ENCODE measurements around the gene ASCL1. TPM values are rescaled to one million over a fixed set of nuclear protein-coding genes. Genes with fewer than 3 reads are reported as not detected.

The ASCL1 gene
- total RNA-seq, 4 donors from 2014 or later = not detected

DNA sequence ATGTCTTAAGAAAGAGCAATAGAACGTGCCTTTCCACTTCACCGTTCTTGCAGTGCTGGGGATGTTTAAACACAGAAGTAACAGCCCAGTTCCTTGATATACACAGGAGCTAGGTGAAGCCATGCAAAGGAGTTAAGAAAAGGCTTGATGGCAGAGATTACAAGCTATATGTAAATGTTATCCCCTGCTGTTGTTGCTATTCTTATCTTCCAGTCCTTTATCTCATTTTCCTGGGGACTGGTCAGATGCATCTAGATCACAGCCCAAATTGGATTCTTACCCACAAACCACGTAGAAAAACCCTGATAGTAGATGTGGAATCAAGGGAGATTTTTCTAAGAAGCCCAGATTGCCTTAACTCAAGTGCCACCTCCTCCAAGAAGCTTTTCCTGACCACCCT, 5.5 kb downstream of the ASCL1 start:
- 12% methylated on average over 3 of the region's 3 CpGs for WGBS
- DNase-seq (ENCODE audit: low spot score in 2 of 2) = no peak
- no peaks in the 10 kb centered on the region for H3K36me3 ChIP-seq
- peaks cover 90% of the 10 kb centered on the region for H3K27me3 ChIP-seq
- no peak overlapping the region for H3K27ac ChIP-seq
- TF ChIP-seq EP300 (IDR thresholded peaks at IDR 0.05) = no peak
- no peak for TF ChIP-seq POLR2AphosphoS5 (IDR thresholded peaks at IDR 0.05)
- no peak for TF ChIP-seq POLR2A (IDR thresholded peaks at IDR 0.05)
- TF ChIP-seq, protein P1, sequence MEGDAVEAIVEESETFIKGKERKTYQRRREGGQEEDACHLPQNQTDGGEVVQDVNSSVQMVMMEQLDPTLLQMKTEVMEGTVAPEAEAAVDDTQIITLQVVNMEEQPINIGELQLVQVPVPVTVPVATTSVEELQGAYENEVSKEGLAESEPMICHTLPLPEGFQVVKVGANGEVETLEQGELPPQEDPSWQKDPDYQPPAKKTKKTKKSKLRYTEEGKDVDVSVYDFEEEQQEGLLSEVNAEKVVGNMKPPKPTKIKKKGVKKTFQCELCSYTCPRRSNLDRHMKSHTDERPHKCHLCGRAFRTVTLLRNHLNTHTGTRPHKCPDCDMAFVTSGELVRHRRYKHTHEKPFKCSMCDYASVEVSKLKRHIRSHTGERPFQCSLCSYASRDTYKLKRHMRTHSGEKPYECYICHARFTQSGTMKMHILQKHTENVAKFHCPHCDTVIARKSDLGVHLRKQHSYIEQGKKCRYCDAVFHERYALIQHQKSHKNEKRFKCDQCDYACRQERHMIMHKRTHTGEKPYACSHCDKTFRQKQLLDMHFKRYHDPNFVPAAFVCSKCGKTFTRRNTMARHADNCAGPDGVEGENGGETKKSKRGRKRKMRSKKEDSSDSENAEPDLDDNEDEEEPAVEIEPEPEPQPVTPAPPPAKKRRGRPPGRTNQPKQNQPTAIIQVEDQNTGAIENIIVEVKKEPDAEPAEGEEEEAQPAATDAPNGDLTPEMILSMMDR (IDR thresholded peaks at IDR 0.05) = no peak
- peaks cover 14% of the 10 kb centered on the region for H3K4me1 ChIP-seq
- H3K9me3 ChIP-seq = no peaks in the 10 kb centered on the region
- no peak overlapping the region for H3K4me3 ChIP-seq

DNA sequence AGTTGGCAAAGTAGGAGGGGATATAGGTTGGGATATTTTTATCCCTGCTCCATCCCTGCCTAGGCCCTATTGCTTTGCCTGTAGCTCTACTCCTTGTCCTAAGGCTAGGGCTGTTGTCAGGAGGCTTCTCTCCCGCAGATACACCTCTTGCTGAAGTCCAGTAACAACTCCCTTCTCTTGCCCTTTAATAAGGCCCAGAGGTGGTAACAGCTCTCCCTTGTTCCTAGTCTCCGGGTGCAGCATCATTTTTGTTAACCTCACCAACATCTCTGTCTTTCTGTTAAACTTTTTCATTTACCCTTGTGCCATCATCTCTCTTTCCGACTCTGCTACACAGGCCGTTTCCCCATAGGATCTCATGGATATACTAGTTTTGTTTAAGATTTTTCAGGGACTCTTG, 6.3 kb downstream of the ASCL1 start:
- Histone ChIP-seq H3K27me3 (peaks cover 83% of the 10 kb centered on the region), H3K27ac (no peak overlapping the region), H3K4me3 (no peak overlapping the region), H3K36me3 (no peaks in the 10 kb centered on the region), H3K9me3 (no peaks in the 10 kb centered on the region), H3K4me1 (peaks cover 6% of the 10 kb centered on the region)
- TF ChIP-seq, protein P1 (IDR thresholded peaks at IDR 0.05) = no peak
- TF ChIP-seq EP300 (IDR thresholded peaks at IDR 0.05) (no peak), POLR2A (IDR thresholded peaks at IDR 0.05) (no peak), POLR2AphosphoS5 (IDR thresholded peaks at IDR 0.05) (no peak)
- WGBS = 58% methylated on average over 4 of the region's 4 CpGs
- no peak for DNase-seq (ENCODE audit: low spot score in 2 of 2)

DNA sequence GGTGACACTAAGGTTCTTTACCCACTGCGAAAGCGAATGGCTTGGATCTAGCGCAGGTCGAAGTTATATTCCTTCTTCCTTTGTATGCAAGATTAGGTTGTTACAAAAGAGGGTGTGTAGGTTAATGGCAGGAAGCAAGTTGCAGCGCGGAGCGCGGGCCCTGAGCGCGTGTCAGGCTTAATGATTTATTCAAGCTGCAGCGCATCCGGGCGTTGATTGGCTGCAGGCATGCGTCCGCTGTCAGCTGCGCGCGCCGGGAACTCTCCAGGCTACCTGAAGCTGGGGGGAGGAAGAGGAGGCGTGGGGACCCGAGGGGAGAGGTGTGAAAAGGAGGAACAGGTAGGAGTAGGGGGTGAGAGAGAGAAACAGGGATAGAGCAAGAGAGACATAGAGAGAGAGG, 7.4 kb downstream of the ASCL1 start:
- H3K9me3 ChIP-seq = no peaks in the 10 kb centered on the region
- H3K27ac ChIP-seq = no peak overlapping the region
- H3K4me3 ChIP-seq = peak overlapping the region; percentile 9
- peaks cover 6% of the 10 kb centered on the region for H3K4me1 ChIP-seq
- 3% methylated on average over 21 of the region's 21 CpGs for WGBS
- H3K36me3 ChIP-seq = no peaks in the 10 kb centered on the region
- H3K27me3 ChIP-seq = peaks cover 78% of the 10 kb centered on the region
- no peak for DNase-seq (ENCODE audit: low spot score in 2 of 2)
- TF ChIP-seq, protein P1 (IDR thresholded peaks at IDR 0.05) = no peak
- no peak for TF ChIP-seq POLR2A (IDR thresholded peaks at IDR 0.05)
- no peak for TF ChIP-seq POLR2AphosphoS5 (IDR thresholded peaks at IDR 0.05)
- no peak for TF ChIP-seq EP300 (IDR thresholded peaks at IDR 0.05)

DNA sequence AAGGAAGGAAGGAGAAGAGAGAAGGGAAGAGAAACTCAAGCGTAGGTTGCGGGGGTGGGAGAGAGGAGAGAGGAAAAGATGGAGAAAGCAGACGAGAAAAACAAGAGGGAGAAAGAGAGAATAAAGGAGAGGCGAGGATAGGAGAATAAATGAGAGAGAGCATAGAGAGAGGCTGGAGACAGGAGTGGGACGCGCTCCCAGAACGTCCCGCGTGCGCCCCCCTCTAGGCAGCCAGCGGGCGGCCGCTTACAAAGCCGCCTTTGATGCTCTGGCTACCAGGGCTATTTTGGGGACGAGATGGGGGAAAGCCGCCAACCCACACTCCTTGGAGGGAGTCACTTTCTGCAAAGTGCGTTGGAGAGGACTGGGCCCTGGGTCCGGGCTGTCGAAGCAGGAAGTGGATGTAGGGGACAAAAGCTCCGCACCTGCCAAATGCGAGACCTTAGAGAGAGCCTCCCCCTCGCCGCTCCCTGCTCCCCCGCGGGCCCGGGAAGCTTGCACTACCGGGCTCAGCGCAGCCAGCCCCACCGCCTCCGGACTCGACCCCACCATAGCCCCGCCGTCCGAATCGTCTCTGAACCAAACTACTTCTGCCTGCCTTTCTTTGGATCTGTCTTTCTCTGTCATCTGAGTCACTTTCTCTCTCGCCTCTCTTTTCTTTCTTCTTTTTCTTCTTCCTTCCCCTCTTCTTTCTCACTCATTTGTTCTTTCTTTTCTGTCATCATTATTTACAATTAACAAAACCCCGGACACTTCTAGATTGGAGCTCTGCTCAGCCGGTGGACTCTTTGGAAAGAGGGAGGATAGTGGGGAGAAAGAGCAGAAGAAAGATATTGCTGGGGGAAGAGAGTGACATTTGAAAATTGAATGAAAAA, 8.0 kb downstream of the ASCL1 start:
- Histone ChIP-seq H3K4me3 (peak overlapping the region; percentile 9), H3K27ac (no peak overlapping the region), H3K36me3 (no peaks in the 10 kb centered on the region), H3K9me3 (no peaks in the 10 kb centered on the region), H3K4me1 (peaks cover 6% of the 10 kb centered on the region), H3K27me3 (peaks cover 74% of the 10 kb centered on the region)
- TF ChIP-seq POLR2A (IDR thresholded peaks at IDR 0.05) (no peak), POLR2AphosphoS5 (IDR thresholded peaks at IDR 0.05) (no peak), EP300 (IDR thresholded peaks at IDR 0.05) (no peak)
- TF ChIP-seq, protein P1 (IDR thresholded peaks at IDR 0.05) = no peak
- DNase-seq (ENCODE audit: low spot score in 2 of 2) = no peak
- WGBS = 2% methylated on average over 38 of the region's 38 CpGs

- H3K9me3 ChIP-seq = no peaks in the 10 kb centered on the region
- peaks cover 6% of the 10 kb centered on the region for H3K4me1 ChIP-seq
- 30% methylated on average over 11 of the region's 12 CpGs for WGBS
- no peak for TF ChIP-seq EP300 (IDR thresholded peaks at IDR 0.05)
- TF ChIP-seq POLR2AphosphoS5 (IDR thresholded peaks at IDR 0.05) = no peak
- no peak for TF ChIP-seq POLR2A (IDR thresholded peaks at IDR 0.05)
- TF ChIP-seq, protein P1 (IDR thresholded peaks at IDR 0.05) = no peak
- no peaks in the 10 kb centered on the region for H3K36me3 ChIP-seq
- no peak overlapping the region for H3K27ac ChIP-seq
- no peak overlapping the region for H3K4me3 ChIP-seq
- DNase-seq (ENCODE audit: low spot score in 2 of 2) = no peak
- peaks cover 72% of the 10 kb centered on the region for H3K27me3 ChIP-seq
These were observed 8.9 kb downstream of the ASCL1 start for GRCh38 chr12:102966200-102966863.
